HG02943 (cell line): ENCODE results near the gene PRDX1.
"Not testable (repeated sequence)": the region's sequence is repeated elsewhere in the genome, so short reads cannot be mapped to it uniquely, and the experiment has no call there.

Source experiments
- ATAC-seq: cut with Tn5 transposase; IDR thresholded peaks from one replicate; pipeline ENCODE4 v1.9.1; 2021; ENCODE audit warnings: mild to moderate bottlenecking, low read depth, moderate library complexity; ENCODE audit not compliant: unreplicated experiment

Gene PRDX1

GRCh38 chr1:45473302-45473701 is 48.4 kb downstream of the PRDX1 start:
- ATAC-seq: no peak

GRCh38 chr1:45470306-45470798 is 51.3 kb downstream of the PRDX1 start:
- no peak for ATAC-seq

GRCh38 chr1:45467353-45467752 is 54.3 kb downstream of the PRDX1 start:
- ATAC-seq: not testable (repeated sequence)

- ATAC-seq: no peak
Measured at GRCh38 chr1:45465277-45465676, 56.4 kb downstream of the PRDX1 start.
